Dermis microvascular lymphatic vessel endothelial cell (primary cell): Measurements from ENCODE around the gene ARRDC2. TPM values are rescaled to one million over a fixed set of nuclear protein-coding genes. Genes with fewer than 3 reads are reported as not detected.
"Not testable (repeated sequence)": the region's sequence is repeated elsewhere in the genome, so short reads cannot be mapped to it uniquely, and the experiment has no call there.

ENCODE experiments used
- DNase-seq, 2 donors: peaks; one replicate each; pipeline versions ENCODE4 v3.0.0 to v3.0.0-alpha.2; 2010; ENCODE audit warnings: low read depth in 2 of 2
- total RNA-seq: library from RNA; depleted of rRNA; stranded (reverse); fragments of >200 nt; gene quantifications from 2 replicates; pipeline ENCODE4 v1.2.1, GENCODE V29; 2014

Gene ARRDC2
- total RNA-seq, 1 donor from 2014 or later = 41.1 TPM

DNA sequence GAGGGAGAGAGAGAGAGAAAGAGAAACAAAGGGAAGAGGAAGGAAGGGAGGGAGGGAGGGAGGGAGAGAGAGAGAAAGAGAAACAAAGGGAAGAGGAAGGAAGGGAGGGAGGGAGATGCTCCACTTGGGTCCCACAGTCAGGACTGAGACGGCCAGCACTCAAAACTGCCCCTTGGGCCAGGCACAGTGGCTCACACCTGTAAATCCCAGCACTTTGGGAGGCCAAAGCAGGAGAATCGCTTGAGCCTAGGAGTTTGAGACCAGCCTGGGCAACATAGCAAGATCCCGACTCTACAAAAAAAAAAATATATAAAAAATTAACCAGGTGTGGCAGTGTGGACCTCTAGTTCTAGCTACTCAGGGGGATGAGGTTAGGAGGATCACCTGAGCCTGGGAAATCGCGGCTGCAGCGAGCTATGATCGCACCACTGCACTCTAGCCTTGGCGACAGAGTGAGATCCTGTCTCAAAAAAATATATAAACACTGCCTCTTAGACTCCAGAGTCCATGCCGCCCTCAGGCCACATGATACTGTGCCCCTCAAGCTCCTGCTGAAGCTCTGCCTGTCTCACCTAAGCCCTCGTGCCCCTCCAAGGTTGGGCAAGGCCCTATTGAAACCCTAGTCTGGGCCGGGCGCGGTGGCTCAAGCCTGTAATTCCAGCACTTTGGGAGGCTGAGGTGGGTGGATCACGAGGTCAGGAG, 8.4 kb downstream of the ARRDC2 start:
- DNase-seq = no peak

- peak in 1 of 2 donors; percentile 92 for DNase-seq
These were observed 9.5 kb downstream of the ARRDC2 start for GRCh38 chr19:18017275-18018083.

DNA sequence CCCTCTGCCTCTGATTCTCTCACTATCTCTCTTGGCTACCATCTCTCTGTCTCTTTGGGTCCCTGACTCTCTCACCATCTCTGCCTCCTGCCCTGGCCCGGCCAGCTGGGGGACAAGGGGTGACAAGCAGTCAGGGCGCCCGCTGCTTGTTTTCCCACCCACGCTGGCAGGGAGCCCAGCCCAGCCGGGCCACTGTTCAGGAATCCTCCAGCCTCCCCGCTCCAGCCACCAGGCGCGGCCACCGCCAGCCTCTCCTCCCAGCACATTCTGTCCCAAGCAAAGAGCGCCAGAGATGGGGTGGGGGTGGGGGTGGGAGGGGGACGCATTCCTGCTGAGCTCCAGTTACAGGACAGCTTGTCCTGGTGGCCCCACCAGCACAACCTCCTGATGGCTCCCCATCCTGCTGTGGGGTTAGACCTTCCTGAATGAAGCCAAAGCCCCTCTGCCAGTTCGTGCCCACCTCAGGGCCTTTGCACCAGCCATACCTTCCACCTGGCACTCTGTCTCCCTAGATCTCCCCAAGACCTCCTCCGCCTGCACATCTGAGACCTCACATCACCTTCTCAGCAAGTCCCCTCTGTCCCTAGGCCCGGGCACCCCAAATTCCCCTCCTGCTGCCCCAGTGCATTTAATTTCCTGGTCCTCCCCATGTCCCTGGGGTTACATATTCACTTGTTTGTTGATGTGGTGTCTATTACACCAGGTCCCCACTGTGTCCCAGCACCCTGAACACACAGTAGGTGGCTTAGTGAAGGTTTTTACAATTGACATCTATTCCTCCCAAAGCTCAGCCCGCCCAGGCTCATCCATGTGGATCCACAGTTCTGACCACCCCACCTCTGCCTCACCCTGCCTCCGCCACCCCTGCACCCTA, 12.5 kb downstream of the ARRDC2 start:
- DNase-seq = peak in 1 of 2 donors; percentile 91

DNA sequence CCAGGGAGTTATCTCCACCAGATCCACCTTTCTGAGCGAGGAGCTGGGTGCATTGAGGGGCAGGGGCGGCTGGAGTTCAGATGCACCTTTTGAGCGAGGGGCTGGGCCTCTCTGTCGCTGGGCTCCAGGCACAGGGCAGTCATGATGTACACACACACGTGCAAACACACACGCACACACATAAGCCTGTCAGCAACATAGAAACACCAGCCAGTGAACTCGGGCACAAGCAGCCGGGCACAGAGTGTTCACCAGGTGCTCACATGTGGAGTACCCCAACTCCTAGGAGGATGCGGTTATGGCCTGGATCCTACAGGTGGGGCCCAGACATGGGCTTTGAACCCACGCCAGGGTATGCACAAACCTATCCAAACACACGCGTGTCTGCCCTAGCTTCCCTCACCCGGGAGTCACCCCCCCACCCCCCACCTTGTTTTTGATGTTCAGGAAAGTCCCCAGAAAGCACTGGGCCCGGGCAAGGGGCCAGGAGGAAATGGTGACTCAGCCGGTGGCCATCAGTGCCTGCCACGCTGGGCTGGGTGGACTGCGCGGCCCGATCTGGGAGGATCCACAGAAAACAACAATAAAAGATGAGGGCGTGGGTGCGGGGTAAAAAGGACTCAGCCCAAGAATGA, 13.3 kb downstream of the ARRDC2 start:
- DNase-seq = peak; percentile 95 to 99

GRCh38 chr19:18023622-18024251, 15.8 kb downstream of the ARRDC2 start:
- peak; percentile 98 to 100 for DNase-seq

- DNase-seq = no peak
These were observed 19.2 kb downstream of the ARRDC2 start for GRCh38 chr19:18027151-18027550.

GRCh38 chr19:18029617-18030338, 21.8 kb downstream of the ARRDC2 start:
- DNase-seq = peak in 1 of 2 donors; percentile 92

GRCh38 chr19:18031401-18031800, 23.4 kb downstream of the ARRDC2 start:
- not testable (repeated sequence) for DNase-seq

DNA sequence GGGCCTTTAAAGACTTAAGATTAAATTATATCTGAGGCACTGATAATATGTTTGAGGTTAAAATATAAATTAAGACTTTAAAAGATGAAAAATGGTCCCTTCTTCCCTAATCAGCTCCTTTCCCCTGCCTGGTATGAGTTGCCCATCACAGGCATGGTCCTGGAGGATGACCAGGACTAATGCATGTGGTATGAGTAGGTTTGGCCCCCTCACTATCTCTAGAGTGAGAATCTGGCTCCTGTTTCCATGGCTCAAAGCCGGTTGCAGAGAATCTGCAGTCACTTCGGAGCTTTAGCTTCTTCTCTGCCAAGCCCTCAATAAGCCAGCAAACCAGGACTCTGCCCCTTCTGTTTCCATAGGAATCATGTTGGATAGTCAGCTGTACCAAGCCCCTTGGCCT, 24.1 kb downstream of the ARRDC2 start:
- not testable (repeated sequence) for DNase-seq

DNA sequence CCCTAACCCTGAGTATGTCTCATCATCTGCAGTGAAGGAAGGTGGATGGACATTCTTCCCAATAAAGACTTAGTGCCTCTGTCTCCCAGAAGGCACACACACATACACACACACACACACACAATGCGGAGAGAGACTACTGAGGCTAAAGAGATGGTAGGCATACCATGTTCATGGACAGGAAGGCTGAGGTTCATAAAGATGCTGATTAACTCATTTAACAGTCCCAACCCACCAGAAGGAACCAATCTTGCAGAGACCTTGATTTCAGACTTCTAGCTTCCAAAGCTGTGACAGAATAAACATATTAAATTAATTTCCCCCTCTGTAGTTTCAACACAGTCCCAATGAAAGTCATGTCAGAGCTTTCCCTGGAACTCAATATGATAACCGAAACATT, 33.1 kb downstream of the ARRDC2 start:
- DNase-seq = no peak

DNA sequence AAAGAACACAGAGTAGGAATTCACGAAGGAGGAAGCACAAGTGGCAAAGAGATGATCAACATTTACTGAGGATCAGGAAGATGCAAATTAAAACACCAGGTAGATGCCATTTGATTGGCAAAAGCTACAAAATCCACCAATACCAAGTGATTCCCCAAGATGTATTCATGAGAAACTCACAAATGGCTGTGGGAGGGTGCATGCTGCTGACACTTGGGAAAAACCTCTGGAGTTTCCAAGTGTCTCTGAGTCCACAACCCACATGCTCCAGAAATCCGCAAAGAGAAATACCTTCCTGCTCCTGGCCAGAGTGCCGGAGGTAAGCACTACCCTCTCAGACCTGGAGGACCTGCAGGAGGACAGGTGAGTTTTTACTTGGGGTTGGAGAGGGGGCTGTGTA, 35.7 kb downstream of the ARRDC2 start:
- no peak for DNase-seq

DNA sequence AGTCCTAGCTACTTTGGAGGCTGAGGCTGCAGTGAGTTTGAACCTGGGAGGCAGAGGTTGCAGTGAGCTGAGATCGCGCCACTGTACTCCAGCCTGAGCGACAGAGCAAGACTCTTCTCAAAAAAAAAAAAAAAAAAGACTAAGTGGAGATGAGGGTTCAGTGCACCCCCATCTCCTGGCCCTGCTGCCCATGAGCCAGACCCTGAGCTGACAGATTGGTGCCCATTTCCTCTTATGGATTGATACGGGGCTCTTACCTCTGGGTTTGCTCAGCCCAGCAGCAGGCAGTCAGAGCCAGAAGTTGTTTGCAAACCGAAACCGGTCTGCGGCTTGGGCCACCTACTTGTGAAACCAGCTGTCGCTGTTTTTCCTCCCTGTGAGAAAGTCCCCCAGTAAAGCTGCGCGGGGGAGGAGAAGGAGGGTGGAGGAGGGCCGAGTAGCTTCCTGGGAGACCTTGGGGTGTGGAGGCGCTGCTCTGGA, 36.9 kb downstream of the ARRDC2 start:
- peak in 1 of 2 donors; percentile 35 for DNase-seq

GRCh38 chr19:18045307-18046050, 37.5 kb downstream of the ARRDC2 start:
- DNase-seq = no peak

DNA sequence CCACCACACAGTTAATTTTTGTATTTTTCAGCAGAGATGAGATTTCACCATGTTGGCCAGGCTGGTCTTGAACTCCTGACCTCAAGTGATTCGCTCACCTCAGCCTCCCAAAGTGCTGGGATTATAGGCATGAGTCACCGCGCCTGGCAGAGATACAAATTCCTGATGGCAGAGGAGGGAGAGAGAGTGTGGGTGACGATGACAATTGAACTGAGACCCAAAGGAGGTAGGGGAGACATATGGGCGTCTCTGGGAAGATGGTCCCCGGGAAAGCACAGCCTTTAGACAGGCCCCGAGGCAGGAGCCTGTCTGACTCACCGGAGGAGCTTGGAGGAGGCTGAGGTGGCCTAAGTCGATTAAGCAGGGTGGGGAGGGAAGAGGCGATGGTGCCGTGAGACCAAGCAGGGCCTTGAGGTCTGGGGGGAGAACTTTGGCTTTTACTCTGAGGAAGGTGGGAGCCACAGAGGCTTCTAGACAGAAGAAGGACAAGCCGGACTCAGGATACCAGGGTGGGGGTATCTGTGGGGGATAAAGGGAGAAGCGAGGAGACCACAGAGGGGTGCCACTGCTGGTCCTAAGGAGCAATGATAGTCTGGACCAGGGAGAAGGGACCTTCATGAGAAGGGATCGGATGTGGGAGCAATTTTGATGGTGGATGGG, 38.2 kb downstream of the ARRDC2 start:
- DNase-seq = peak; percentile 17 to 51

DNA sequence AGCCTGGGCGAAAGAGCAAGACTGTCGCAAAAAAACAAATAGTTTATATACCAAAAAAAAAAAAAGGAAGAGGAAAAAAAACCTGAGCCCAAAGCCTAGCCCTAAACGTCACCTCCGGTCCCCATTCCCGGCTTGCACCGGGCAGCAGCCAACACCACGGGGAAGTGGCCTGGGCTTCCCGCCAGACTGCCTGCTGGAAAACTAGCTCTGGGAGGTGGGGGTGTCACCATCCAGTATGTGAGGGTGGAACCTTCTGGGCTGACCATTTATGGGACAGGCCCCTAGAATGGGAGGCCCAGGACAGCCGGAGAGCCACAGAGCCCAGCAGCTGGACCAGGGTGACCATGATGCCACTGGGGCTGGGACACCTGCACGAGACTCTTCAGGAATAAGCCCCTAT, 41.4 kb downstream of the ARRDC2 start:
- DNase-seq = peak; percentile 83 to 95

GRCh38 chr19:18051887-18052286, 43.9 kb downstream of the ARRDC2 start:
- DNase-seq = no peak

GRCh38 chr19:18053576-18054219, 45.7 kb downstream of the ARRDC2 start:
- DNase-seq = peak; percentile 45 to 56

DNA sequence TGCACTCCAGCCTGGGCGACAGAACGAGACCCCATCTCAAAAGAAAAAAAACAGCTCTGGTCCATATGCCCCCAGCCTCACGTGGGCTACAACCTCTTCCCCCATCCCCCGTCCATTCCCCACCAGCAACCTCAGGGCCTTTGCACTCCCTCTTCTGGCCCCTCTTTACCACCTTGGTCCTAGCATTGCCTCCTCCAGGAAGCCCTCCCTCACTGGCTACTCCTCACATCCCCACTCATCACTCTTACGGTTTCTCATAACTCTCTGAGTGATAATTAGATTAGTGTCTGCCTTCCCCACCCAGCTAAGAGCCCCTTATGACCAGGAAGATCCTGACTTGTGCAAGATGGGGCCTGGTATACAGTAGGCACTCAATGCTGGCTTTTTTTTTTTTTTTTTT, 48.0 kb downstream of the ARRDC2 start:
- no peak for DNase-seq
